RKO (cell line): Measurements from ENCODE around the gene PTTG1IP.
A peak's percentile ranks its signal among the peaks of the same experiment; 100 is the strongest.

Experiments used
- DNase-seq: peaks from one replicate; pipeline ENCODE4 v3.0.0-alpha.2; 2016; ENCODE audit warnings: low spot score

PTTG1IP gene

DNA sequence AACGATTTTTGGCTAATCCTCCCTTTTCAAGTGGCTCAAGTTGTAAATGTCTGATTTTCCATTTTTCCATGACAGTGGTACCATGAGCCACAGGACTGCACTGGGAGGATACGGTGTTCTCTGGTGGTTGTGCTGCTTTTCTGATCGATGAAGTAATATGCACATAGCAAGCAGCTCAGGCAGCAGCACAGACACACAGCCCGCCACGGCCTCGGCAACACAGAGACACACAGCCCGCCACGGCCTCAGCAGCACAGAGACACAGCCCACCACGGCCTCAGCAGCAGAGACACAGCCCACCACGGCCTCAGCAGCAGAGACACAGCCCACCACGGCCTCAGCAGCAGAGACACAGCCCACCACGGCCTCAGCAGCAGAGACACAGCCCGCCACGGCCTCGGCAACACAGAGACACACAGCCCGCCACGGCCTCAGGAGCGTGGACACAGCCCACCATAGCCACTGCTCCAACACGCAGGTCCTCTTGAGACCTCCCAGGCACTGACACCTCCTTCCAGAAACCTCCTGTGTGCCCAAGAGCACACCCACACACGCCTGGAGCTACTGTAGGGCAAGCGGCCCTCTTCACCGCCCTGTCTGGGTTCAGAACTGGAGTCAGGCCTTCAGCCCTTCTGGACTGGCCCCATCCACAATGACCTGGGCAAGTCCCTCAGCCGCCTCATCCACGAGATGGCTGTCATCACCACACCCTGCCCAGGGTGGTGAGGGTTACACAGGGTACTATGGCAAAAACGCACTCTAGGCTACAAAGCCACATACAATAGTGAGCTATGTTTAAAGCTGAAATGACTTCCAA lies 10.4 kb downstream of the PTTG1IP start:
- no peak for DNase-seq

DNA sequence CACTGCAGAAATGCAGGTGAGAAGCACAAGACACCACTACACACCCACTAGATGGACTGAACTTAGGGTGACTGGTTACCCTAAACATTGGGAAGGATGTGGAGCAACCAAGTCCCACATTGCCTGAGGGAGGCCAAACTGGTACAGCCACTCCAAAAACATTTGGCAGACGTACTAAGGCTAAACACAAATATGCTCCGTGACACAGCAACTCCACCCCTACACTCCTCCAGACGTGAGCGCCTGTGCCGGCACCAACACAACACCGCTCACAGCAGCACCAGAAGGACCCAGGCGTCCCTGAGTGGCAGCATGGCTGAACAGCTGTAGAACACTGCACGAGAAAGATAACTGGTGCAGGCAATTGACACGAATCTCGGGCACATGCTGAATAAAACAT lies 14.7 kb downstream of the PTTG1IP start:
- DNase-seq, result no peak

DNA sequence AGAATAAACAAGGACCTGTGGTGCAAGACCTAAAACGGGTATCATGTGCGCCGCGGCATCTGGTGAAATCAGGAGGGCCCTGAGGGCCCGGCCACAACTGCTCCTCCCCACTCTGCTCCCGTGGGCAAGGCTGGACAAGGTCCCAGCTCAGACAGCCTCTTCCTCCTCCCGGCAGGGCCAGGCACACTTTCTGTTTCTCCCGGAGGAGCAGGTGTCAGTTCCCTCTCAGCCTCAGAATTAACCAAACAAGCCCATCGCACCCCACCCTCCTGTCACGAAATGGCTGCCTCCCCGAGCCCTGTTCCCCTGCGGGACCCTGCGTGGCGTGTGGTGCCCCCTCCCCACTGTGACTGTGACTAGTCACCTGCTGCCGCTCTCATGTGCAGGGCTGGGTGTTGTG lies 15.2 kb downstream of the PTTG1IP start:
- no peak for DNase-seq

DNA sequence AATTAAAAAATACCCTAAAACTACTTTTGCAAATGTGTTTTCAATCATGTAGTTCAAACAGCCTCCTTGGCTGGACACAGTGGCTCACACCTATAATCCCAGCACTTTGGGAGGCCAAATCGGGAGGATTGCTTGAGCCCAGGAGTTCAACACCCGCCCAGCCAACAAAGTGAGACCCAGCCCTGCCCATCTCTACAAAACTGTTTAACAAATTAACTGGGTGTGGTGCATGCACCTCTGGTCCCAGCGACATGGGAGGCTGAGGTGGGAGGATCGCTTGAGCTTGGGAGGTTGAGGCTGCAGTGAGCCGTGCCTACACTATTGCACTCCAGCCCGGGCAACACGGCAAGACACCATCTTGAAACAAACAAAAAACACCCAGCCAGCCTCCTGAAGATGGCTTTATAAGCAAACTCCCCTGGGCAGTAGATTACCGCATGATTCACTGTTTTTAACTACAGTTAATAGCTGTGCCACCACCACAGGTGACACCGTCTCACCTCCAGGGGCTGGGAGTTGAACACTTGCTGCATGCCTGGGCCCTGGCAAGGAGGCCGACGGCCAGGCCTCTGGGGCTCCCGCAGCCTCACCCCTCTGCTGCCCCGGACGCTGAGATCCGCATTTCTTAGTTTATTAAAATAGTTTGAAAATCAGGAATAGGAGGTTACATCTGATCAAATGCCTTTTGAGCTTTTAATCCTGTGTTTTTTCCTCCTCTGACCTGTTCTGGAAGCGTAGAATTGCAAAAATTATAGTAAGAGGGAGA lies 16.2 kb downstream of the PTTG1IP start:
- DNase-seq, result no peak

DNA sequence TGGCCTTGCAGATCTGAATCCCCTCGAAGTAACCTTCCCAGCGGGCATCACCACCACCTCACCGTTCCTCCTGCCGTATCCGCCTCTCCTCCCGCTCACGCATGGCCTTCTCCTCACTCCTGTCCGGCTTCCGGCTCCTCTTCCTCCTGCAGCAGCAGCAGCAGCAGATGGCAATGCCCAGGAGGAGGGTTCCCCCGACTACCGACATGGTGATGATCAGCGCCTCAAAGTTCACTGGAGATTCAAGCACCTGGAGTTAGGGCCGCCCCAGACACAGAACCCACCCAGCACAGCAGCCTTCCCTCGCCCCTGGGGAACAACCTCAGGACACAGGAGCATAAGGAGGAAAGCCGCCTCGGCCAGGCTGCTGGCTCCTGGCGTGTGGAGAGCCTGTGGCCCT lies 17.4 kb downstream of the PTTG1IP start:
- no peak for DNase-seq

DNA sequence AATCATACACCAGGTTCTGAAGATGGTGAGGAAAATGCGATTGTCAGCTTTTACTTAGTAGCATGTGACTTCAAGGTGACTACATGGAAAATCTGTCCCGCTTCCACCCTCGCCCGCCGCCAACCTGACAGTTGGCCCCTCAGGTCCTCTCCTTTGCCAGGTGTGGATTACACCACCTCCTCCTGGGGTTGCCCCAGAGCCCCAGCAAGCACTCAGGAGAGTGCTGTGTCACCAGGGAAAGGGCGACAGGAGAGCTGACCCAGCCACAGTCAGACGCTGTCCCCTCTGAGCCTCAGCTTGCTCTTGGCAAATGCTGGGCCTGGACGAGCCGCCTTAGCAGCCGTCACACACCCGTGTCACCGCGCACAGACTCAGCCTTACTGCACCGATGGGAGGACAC lies 17.9 kb downstream of the PTTG1IP start:
- DNase-seq, result no peak

DNA sequence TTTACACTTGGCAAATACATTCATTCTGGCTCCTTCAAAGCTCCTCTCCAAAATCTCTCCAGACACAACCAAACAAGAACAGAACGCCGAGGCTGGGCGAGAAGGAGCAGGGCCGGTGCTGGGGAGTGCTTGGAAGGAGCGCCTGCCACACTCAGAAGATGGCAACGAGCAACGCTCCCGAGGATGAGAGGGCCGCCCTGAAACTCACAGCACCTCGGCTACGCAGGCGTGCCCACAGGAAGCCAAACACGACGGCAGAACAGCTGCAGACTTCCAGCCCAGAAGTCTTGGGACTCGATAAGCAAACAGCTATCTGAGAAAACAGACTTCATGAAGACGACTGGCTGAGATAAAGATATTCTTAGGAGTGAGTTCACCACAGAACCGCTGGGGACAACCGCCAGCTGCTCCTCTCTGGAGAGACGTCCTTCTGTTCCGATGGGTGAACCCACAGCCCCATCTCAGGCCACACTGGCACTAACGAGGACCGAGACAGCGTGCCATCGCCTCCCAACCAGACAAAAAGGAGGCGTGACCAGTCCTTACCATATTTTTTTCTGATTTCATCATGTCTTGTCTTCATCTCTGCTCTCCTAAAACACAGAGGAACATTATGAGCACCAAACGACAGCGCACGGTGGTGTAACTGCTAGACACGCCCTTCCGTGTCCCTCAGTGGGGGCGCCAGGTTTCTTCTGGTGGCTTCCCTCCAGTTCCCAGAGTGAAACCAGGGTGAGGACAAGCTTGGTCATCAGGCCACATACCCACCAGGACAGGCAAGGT lies 18.6 kb downstream of the PTTG1IP start:
- DNase-seq, result no peak

DNA sequence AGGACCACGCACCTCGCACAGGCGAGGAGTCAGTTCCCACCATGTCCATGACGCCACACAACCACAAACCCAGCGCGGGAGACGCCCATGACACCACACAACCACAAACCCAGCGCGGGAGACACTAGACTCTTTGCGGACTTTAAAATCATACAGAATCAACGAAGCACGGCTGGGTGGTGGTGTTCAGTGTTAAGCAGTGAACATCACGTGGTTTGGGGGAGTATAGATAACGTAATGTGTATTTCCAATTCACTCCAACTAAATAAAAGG lies 19.2 kb downstream of the PTTG1IP start:
- DNase-seq, result no peak

DNA sequence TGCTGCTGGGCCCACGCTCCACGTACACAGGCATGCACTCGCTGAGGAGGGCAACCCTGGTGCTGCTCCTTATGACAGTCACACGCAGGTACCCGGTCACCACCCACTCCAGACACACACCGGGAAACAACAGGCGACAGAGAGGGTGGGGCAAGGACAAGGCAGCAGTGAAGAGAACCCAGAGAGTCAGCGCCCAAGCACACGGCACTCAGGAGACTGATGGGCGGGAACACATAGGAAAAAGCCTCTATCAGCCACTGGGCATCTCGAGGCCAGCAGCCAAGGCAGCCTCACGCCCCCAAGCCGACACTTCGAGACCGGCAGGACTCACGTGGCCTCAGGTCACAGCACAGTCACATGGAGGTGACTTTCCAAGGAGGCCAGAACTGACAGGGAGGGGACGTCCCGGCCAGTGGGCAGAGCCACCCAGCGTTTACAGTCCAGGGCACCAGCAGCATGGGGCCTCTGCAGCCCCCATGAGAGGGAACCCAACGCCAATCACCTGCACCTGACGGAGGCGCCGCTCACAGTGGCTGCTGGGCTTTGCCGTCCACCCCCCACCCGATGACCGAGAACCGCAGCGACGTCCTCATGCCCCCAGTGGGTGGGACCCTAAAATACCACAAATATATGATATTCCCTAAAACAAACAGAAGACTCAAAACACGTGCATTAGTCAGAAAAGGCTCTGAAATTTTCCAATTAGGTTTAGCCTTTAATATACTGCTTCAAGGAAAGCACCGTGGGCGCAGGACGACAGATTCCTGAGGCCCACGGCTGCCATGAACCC lies 19.7 kb downstream of the PTTG1IP start:
- no peak for DNase-seq

DNA sequence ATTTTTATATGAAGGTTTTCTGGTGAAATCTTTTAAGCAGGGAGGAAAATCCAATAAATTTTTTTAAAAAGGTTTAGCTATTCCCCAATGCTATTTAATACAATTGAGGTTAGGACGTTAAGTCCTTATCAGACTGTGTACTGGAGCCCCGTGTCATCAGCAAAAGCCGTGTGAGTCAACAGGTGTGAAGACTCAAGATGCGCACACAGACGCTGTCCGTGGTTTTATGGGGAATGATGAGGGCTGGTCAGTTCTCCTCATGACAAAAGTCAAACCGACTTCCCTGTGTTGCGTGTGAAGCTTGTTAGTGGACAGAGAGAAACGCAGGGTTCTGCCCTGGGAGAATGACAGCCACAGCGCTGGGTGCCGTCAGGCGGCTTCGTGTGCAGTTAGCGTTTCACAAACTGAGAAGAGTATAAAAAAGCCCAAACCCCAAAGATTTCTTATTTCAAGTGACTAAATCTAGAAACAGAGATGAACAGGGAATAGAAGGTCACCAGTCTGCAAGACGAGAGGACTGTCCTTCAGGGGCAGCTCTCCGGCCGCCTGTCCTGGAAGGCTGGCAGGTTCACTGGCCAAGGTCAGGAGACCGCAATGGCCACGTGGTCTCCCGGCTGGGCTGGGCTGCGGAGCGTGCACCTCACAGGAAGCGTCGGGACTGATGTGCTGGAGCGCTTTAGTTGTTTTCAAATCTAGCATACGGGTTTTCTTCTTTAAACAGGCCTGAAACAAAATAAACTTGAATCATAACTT lies 22.4 kb downstream of the PTTG1IP start:
- no peak for DNase-seq

DNA sequence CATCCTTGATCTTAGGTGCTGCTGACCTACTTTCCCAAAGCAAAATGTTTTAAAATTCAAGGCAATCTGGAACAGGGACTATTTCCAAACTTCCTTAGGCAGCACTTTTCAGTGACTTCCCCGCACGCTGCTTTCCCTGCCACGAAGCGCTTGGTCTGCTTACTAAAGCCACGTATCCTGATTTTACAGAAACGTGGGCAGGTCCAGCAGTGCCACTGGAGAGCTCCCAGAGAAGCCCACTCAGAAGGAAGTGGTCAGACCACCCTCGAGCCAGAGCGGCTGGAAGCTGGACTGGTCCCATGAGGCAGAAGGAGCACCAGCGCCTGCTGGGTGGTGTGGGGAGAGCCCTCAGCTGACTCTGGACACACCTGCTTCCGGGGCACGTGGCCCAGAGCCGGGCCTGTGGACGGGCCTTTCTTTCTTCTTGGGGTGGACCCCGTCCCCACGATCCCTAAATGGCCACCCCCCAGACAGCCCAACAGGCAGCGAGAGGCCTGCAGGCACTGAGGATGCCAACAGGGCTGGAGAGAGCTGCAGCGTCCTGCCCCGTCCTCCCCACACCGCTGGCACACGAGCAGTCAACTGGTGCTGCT lies 23.2 kb downstream of the PTTG1IP start:
- DNase-seq, result no peak

DNA sequence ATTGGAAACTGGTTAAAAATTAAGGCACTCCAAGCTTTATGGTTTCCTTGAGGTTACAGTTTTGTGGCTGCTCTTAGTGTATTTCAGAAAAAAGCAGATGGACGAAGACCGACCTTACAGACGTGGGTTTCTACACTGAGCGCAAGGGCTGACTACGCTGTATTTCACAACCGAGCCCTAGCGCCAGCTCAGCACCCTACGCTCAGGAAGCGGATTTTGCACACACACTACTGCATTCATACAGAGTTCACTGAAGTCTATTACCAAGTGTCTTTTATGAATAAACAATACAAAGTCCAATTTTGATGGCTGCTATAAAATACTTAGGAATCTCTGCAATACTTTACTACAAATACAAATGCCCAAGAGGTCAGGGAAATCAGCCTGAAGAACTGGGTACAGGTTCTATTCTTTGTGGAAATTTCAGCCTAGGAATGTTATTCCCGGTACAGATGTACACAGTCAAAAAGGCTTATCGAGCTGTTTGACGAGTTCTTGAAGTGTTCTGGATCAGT lies 23.8 kb downstream of the PTTG1IP start:
- no peak for DNase-seq

DNA sequence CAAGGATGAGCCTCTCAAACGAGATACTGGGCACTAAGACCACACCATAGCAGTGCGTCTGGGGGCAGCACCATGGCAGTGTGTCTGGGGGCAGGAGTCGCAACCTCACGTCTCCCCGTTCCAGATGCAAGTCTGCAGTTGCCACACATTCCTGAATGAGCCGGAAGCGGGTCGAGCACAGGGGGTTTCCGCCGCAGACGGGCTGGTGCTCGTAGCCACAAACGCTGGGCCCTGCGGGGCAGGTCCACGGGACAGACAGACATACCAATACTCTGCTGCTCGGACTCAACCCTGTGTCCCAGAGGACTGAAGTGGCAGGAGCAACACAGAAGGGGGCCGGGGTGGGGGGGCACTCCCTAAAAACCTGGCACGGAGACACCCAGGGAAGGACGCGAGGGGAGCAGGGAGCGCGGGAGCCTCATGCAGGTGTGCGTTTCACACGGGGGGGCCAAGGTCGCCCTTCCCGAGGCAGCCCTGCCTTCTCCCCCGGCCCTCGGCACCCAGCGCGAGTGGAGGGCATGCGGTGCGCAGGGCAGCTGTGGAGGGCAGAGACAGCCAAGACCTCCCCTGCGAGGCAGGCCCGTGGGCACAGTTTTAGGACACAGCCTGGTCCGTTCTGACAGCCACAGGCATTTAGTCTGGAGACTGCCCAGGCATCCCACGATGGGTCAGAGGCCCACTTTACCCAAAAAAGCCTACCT lies 24.5 kb downstream of the PTTG1IP start:
- no peak for DNase-seq

DNA sequence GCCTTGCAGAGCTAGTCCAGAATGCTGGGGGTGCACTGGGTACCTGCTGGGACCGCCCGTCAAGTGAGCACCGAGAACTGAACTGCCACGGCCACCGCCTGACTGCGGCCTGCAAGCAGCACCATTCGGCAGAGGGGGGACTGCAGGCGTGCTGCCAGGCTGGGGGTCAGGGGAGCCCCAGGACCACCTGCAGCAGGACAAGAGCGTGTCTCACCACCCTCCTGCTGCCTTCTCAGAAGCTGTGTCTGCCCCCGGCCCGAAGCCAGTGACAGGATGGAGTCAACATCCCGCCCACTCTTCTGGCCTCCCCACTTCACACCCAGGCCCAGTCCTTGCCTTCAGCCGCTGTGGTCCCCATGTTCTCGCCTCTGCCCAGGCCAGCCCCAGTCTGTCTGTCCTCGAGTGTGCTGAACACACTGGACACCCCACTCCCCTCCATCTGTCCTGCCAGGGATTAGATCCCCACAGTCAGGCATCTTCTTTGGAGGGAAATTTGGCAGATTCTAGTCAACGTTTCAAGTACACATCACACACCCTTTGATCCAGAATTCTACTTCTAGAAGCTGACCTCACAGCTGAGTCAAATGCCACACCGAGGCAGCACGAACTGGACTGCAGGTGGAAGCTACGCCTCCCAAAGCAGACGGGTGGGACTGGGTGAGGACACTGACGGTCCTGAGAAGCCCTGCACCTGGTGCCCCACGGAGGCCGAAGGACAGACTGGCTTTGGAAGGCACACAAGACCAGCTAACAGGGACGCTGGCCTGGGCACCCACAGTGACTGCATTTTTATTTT lies 26.0 kb downstream of the PTTG1IP start:
- DNase-seq, result no peak

DNA sequence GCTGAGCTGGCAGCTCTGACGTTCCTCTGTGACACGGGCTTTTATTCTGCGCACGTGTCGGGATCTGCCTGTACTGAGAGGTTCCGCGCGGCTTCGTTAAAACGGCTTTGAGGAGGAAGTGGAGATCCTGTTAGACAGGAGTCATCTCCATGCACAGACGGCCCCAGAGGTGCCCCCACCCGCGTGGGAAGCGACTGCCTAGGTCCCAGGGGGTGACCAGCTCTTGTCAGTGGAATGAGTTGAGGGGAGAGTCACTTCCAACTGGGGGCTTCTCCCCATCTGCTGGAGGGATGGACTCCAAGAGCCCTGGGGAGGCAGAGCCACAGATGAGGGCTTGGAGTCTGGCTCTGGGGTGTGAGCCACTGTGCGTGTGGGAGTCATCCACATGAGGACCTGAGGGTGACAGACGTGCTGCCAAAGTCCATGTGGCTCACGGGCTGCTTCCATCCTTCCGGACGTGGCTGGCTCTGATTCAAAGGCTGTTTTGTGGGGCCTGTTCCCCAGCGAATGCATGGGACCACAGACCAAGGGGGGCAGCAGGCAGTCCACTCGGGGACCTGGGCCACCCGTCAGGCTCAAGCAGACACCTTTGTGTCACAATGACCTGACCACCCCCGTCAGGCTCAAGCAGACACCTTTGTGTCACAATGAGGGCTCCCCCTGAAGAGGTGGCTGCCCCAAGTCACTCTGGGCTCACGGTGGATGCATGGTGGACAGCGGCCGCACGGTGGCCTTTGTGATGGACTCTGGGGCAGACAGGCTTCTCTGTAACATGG lies 26.8 kb downstream of the PTTG1IP start:
- no peak for DNase-seq

DNA sequence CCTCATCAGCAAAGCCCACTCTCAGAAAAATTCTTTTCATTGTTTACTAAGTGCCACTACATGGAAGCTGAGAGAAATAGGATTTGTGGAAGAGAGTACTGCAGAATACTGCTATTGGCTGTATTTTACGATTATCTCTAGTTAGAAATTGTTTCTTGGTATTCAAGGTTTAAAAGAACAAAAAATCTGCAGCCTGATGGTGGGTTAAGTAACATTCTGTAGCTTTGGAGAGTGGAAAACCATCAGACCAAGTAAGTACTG lies 27.3 kb downstream of the PTTG1IP start:
- no peak for DNase-seq

DNA sequence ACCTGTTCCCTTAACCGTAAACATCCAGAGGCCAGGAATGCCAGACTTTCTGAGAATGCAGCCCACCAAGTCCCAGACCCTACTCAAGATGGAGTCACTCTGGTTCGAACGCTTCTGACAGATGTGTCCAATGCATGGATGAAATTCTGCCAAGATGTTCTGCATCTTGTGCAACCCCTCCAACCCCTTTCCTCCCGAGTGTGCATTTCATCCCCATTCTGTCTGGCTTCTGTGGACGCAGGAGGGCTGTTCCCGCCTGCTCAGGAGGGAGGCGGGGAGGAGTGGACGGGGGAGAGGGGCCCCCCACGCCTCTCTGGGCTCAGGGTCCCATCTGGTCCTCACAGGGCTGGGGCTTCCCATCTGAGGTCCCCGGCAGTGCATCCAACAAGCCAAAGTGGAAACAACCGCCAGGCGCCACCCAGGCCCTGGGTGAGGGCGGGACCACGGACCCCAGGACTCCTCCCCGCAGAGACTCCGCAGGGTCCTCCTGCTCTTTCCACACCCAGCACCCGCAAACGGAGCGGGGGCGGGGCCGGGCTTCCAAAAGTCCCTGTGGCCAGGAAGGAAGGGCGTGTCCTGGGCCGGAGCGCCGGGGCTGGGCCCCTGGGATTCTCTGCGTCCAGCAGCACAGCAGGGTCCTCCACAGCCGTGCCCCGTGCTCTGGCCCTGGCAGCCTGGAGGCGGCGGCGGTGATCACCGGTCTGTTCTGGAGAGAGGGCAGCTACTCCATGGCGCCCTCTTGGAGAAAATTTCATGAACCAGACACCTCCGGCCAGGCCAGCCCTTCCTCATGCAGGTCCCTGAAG lies 27.9 kb downstream of the PTTG1IP start:
- peak; percentile 32 for DNase-seq

DNA sequence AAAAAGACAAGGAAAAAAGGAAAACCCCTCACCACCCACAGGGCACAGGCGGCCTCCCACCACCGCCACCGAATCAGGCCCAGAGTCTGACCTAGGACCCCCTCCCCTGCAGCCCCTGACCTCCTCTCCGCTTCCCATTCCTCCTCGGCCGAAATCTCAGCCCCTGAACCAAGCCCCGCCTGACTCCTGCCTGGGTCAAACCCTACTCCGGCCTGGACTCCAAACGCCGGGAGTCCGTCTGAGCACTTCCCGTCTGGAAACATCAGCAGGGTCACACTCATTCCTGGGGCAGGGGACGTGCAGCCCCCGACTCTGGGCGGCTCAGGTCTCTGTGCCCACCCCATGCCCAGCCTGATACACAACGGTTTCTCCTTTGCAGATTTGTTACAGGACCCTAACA lies 29.2 kb downstream of the PTTG1IP start:
- no peak for DNase-seq
